Gastrocnemius medialis (tissue), 4 donors: Measurements from ENCODE around the gene TM7SF3.

Source experiments
- POLR2A ChIP-seq, 2 donors: fragments of 450-650 bp; IDR thresholded peaks; one replicate each; pipeline ENCODE4 v1.6.1; 2017; ENCODE audit warnings: antibody characterized with exemption in 2 of 2, mild to moderate bottlenecking in 2 of 2, moderate library complexity in 2 of 2
- TF ChIP-seq, protein P1 (sequence below), 5 experiments: fragments of 450-650 bp in 3 of 5; fragments of 200-600 bp in 2 of 5; sonication (generic) in 2 of 5; IDR thresholded peaks in 4 of 5; conservative IDR thresholded peaks in 1 of 5; 1 replicate in 4 of 5; 2 replicates in 1 of 5; pipeline ENCODE4 v1.5.1; 2016 to 2019; ENCODE audit warnings: antibody characterized with exemption in 5 of 5, mild to moderate bottlenecking in 3 of 5, moderate library complexity in 3 of 5

DNA sequence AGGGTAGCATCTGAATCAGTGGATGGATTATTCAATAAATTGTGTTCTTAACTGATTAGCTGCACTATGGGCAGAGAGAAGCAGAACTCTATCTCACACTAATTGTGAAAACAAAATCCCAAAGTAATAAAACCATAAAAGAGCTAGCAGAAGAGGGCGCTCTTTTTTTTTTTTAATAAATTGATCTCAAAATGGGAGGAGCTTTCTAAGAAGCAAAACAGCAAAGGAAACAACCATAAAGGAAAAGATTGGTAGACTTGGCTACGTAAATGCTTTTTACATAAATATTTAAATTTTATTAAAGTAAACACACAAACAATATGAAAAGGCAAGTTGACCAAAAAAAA is 1.5 kb upstream of the TM7SF3 start:
- TF ChIP-seq, protein P1, sequence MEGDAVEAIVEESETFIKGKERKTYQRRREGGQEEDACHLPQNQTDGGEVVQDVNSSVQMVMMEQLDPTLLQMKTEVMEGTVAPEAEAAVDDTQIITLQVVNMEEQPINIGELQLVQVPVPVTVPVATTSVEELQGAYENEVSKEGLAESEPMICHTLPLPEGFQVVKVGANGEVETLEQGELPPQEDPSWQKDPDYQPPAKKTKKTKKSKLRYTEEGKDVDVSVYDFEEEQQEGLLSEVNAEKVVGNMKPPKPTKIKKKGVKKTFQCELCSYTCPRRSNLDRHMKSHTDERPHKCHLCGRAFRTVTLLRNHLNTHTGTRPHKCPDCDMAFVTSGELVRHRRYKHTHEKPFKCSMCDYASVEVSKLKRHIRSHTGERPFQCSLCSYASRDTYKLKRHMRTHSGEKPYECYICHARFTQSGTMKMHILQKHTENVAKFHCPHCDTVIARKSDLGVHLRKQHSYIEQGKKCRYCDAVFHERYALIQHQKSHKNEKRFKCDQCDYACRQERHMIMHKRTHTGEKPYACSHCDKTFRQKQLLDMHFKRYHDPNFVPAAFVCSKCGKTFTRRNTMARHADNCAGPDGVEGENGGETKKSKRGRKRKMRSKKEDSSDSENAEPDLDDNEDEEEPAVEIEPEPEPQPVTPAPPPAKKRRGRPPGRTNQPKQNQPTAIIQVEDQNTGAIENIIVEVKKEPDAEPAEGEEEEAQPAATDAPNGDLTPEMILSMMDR (IDR thresholded peaks at IDR 0.05 in 4 of 5, conservative IDR thresholded peaks at IDR 0.05 in 1 of 5), result peak in 2 of 5 experiments; percentile 20 to 36
- no peak for TF ChIP-seq POLR2A (IDR thresholded peaks at IDR 0.05)
